Choroid plexus epithelial cell (primary cell): Measurements from ENCODE around the gene CDK5R1.

Source experiments
- DNase-seq: peaks from one replicate; pipeline ENCODE4 v3.0.0-alpha.2; 2010; ENCODE audit warnings: low read depth
- H3K4me3 ChIP-seq: 2 replicates; pipeline ENCODE4 v1.5.1; 2011; ENCODE audit warnings: low read depth, mild to moderate bottlenecking, control low read depth, low read length, moderate library complexity
- CTCF ChIP-seq: conservative IDR thresholded peaks from 2 replicates; pipeline ENCODE4 v1.5.1; 2011; ENCODE audit warnings: low read depth, mild to moderate bottlenecking, control low read depth, inconsistent platforms, low read length, moderate library complexity

The CDK5R1 gene

DNA sequence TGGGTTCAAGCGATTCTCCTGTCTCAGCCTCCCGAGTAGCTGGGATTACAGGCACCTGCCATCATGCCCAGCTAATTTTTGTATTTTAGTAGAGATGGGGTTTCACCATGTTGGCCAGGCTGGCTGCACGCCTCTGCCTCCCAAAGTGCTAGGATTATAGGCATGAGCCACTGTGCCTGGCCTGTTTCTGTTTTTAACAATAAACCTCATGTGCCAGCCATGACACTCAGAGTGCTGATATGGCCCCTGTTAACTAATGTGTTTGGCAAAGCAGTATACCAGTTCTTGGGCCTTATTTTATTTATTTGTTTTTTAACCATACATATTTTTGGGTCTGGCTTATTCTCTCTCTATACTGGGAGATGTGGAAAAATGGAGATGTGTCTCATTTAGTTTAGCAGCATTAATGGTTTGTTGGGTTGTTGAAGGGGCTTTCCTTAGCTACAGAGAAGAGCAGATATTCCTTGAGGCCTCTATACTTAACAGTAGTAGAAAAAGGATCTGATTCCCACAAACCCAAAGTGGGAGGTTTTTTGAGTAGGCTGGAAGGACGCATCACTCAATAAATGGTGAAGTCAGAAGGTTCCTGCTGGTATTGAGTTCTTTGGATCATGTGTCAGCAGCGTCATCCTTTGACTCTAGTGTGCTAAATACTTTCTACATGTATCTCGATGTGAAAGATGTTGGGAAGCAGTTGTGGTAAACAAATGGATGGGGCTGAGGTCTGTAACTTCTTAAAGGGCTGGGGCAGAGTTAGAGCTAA is 16.2 kb upstream of the CDK5R1 start:
- no peak for DNase-seq
- no peak overlapping the region for H3K4me3 ChIP-seq
- no peak for TF ChIP-seq CTCF

DNA sequence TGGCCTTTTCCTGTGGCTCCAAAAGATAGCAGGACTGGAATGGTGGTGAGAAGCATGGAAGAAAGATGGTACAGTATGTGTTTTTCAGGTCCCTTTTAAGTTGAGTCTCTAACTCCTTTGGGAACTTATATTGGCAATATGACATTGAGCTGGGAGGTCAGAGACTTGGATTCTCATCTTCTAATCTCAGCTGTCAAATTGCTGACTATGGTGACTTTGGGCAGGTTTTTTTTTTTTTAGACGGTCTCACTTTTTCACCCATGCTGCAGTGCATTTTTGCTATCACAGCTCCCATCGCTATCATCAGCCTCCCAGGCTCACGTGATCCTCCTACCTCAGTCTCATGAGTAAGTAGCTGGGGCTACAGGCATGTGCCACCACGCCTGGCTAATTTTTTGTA is 15.1 kb upstream of the CDK5R1 start:
- H3K4me3 ChIP-seq: no peak overlapping the region
- DNase-seq: no peak
- no peak for TF ChIP-seq CTCF

- TF ChIP-seq CTCF: no peak
- H3K4me3 ChIP-seq: no peak overlapping the region
- no peak for DNase-seq
Measured at GRCh38 chr17:32475258-32475657, 11.5 kb upstream of the CDK5R1 start.

- no peak for TF ChIP-seq CTCF
- no peak for DNase-seq
- H3K4me3 ChIP-seq: no peak overlapping the region
Measured at GRCh38 chr17:32477220-32477619, 9.6 kb upstream of the CDK5R1 start.

DNA sequence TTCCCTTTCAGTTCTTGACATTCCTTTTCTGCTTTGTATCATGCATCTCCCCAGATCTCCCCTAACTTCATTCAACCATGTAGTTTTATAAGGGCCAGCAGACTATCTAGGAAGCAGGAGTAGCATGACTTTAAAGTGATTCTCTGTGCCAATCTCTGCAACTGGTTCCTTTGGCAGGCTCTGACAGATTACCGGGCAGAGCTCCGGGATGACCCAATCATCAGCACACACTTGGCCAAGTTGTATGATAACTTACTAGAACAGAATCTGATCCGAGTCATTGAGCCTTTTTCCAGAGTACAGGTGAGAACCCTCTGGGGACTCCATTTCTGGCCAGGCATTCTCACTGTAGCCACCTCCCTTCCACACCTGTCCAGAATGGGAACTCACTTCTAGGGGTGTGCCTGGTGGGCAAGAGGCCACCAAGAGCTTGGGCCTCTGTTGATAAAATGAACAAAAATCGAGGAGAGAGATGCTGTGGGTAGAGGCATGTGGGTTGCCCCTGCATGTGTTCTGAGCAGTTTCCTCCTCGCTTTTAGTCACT is 7.6 kb upstream of the CDK5R1 start:
- no peak for DNase-seq
- no peak for TF ChIP-seq CTCF
- H3K4me3 ChIP-seq: no peak overlapping the region

GRCh38 chr17:32481193-32481592 is 5.6 kb upstream of the CDK5R1 start:
- no peak overlapping the region for H3K4me3 ChIP-seq
- no peak for TF ChIP-seq CTCF
- DNase-seq: no peak

DNA sequence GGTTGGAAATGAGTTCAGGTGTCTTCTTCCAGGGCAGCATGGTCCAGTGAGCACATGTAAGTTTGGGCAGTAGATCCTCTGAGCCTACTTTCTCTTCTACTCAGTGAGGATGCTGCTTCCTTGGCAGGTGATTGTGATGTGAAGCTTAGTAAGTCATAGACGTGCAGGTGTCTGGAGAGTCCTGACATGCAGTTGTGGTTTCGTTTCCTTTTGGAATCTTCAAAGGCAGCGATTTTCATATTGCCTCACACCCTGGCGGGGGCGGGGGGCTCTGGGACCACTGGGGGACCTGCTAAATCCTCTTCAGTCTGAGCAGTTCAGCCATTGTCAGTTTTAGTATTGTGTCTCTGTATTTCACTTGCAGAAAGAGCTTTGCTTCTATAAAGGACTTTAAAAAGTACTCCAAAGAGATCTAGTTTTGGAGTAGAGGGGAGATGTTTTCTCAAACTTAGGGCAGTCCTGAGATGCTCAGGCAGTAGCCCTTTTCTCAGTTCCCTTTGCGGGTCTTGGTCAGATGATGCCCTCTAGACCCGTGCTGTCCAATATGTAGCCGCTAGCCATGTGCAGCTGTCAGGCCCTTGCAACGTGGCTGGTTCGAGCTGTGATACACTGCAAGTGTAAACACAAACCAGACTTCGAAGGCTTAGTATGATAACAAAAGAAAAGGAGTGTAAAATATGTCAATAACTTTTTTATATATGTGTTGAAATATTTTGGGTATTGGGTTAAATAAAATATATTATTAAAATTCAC is 4.0 kb upstream of the CDK5R1 start:
- peak; percentile 46 for DNase-seq
- no peak for TF ChIP-seq CTCF
- H3K4me3 ChIP-seq: no peak overlapping the region
